Lung (tissue), 12 donors: Measurements from ENCODE around the gene TMOD2. TPM values are rescaled to one million over a fixed set of nuclear protein-coding genes. Genes with fewer than 3 reads are reported as not detected.
A peak's percentile ranks its signal among the peaks of the same experiment; 100 is the strongest.

Experiments
- ATAC-seq: fragments of 200-7000 bp; cut with Tn5 transposase; one replicate; pipeline ENCODE4 v1.9.1; 2020; ENCODE audit warnings: moderate number of reproducible peaks; ENCODE audit not compliant: insufficient read depth, low FRiP score
- DNase-seq, 3 donors: peaks; one replicate each; pipeline ENCODE4 v3.0.0-alpha.2; 2013 to 2017
- H3K27ac ChIP-seq, 2 donors: one replicate each; pipeline ENCODE4 v1.5.1; 2013; ENCODE audit warnings: mild to moderate bottlenecking in 2 of 2, moderate library complexity in 2 of 2, control low read depth in 1 of 2, inconsistent platforms in 1 of 2, low read depth in 1 of 2, low read length in 1 of 2
- H3K27me3 ChIP-seq, 3 donors: one replicate each; pipeline ENCODE4 v1.5.1; 2013; ENCODE audit warnings: low read length in 2 of 3; ENCODE audit not compliant: control insufficient read depth in 3 of 3, insufficient read depth in 3 of 3
- H3K36me3 ChIP-seq, 4 donors: one replicate each; pipeline ENCODE4 v1.5.1; 2013; ENCODE audit warnings: low read length in 4 of 4, mild to moderate bottlenecking in 1 of 4, moderate library complexity in 1 of 4; ENCODE audit not compliant: control insufficient read depth in 4 of 4, insufficient read depth in 4 of 4
- H3K4me1 ChIP-seq, 5 donors: one replicate each; pipeline ENCODE4 v1.5.1; 2013; ENCODE audit warnings: low read length in 5 of 5, mild to moderate bottlenecking in 2 of 5, moderate library complexity in 1 of 5; ENCODE audit not compliant: control insufficient read depth in 5 of 5, insufficient read depth in 5 of 5
- H3K4me3 ChIP-seq: one replicate; pipeline ENCODE4 v1.5.1; 2013; ENCODE audit warnings: mild to moderate bottlenecking, control low read depth, moderate library complexity
- H3K9ac ChIP-seq, 2 donors: one replicate each; pipeline ENCODE4 v1.5.1; 2013; ENCODE audit warnings: low read length in 2 of 2, control low read depth in 1 of 2; ENCODE audit not compliant: insufficient read depth in 1 of 2
- H3K9me3 ChIP-seq, 4 donors: one replicate each; pipeline ENCODE4 v1.5.1; 2013; ENCODE audit warnings: low read length in 3 of 4, mild to moderate bottlenecking in 1 of 4, moderate library complexity in 1 of 4; ENCODE audit not compliant: control insufficient read depth in 4 of 4, insufficient read depth in 3 of 4
- WGBS, 2 donors: extraction: QIAGEN DNeasy Blood & Tissue Kit; methylation state at CpG; one replicate each; pipeline ENCODE4 v1.1.7; 2013; 5-methylcytosine and 5-hydroxymethylcytosine counted together
- polyA plus RNA-seq, 2 donors: library from polyadenylated mRNA; stranded (reverse); fragments of 200-250 nt; gene quantifications; one replicate each; pipeline ENCODE4 v1.2.1, GENCODE V29; 2013
- total RNA-seq, 2 donors: library from RNA; depleted of rRNA in 1 of 2; stranded (reverse); fragments of >200 nt in 1 of 2; gene quantifications; one replicate each; pipeline ENCODE4 v1.2.1, GENCODE V29; 2014 to 2021
- TF ChIP-seq, protein P1 (sequence below): IDR thresholded peaks from 2 replicates; pipeline ENCODE4 v1.5.1; 2012; ENCODE audit warnings: mild to moderate bottlenecking; ENCODE audit errors: control extremely low read depth, extremely low read depth
- donor health status: control.
- donor health status: control.
- donor health status: Bipolar disorder and iron deficiency.
- donor health status: healthy.
- donor health status: DM: yes; HTN: yes; CAD: no.

TMOD2 gene
- total and polyA plus RNA-seq, 4 donors: 1.5 to 10.4 (median 5.8) TPM

- DNase-seq (no peak), ATAC-seq (no peak)
- peaks cover 0 to 11% (median 3%) of the 10 kb centered on the region in 5 donors for H3K4me1 ChIP-seq
- H3K4me3 ChIP-seq: no peak overlapping the region
- 70 to 89% methylated on average over 2 of the region's 2 CpGs for WGBS, 2 donors
- TF ChIP-seq, protein P1, sequence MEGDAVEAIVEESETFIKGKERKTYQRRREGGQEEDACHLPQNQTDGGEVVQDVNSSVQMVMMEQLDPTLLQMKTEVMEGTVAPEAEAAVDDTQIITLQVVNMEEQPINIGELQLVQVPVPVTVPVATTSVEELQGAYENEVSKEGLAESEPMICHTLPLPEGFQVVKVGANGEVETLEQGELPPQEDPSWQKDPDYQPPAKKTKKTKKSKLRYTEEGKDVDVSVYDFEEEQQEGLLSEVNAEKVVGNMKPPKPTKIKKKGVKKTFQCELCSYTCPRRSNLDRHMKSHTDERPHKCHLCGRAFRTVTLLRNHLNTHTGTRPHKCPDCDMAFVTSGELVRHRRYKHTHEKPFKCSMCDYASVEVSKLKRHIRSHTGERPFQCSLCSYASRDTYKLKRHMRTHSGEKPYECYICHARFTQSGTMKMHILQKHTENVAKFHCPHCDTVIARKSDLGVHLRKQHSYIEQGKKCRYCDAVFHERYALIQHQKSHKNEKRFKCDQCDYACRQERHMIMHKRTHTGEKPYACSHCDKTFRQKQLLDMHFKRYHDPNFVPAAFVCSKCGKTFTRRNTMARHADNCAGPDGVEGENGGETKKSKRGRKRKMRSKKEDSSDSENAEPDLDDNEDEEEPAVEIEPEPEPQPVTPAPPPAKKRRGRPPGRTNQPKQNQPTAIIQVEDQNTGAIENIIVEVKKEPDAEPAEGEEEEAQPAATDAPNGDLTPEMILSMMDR: no peak
- H3K27ac ChIP-seq: peak overlapping the region in 1 of 2 donors; percentile 59
- no peak overlapping the region for H3K9ac ChIP-seq
- peaks cover 0 to 8% (median 5%) of the 10 kb centered on the region in 3 donors for H3K27me3 ChIP-seq
- no peaks in the 10 kb centered on the region for H3K9me3 ChIP-seq
- no peaks in the 10 kb centered on the region for H3K36me3 ChIP-seq
Measured at GRCh38 chr15:51738553-51738952, 12.8 kb upstream of the TMOD2 start.

GRCh38 chr15:51739061-51739712, 12.2 kb upstream of the TMOD2 start:
- TF ChIP-seq, protein P1: no peak

GRCh38 chr15:51749307-51749706, 2.1 kb upstream of the TMOD2 start:
- Histone ChIP-seq H3K4me1 (peaks cover 0 to 10% (median 4%) of the 10 kb centered on the region in 5 donors), H3K27me3 (peaks cover 0 to 51% (median 47%) of the 10 kb centered on the region in 3 donors), H3K9ac (no peak overlapping the region), H3K4me3 (no peak overlapping the region), H3K9me3 (no peaks in the 10 kb centered on the region), H3K36me3 (no peaks in the 10 kb centered on the region), H3K27ac (no peak overlapping the region)
- TF ChIP-seq, protein P1: no peak
- WGBS, 2 donors: 85% methylated on average over 5 of the region's 5 CpGs
- no peak for DNase-seq
- ATAC-seq: no peak

More at GRCh38 chr15:51739061-51739712, 12.2 kb upstream of the TMOD2 start:
- no peak for DNase-seq
- H3K4me3 ChIP-seq: no peak overlapping the region
- no peaks in the 10 kb centered on the region for H3K36me3 ChIP-seq
- peaks cover 0 to 8% (median 8%) of the 10 kb centered on the region in 3 donors for H3K27me3 ChIP-seq
- H3K27ac ChIP-seq: no peak overlapping the region
- peaks cover 0 to 11% (median 3%) of the 10 kb centered on the region in 5 donors for H3K4me1 ChIP-seq
- no peaks in the 10 kb centered on the region for H3K9me3 ChIP-seq
- no peak overlapping the region for H3K9ac ChIP-seq
- whole genome bisulfite sequencing, 2 donors: 97 to 99% methylated on average over 2 of the region's 2 CpGs
- ATAC-seq: no peak
